ENCODE measurements around the gene RAET1G. TPM values are rescaled to one million over a fixed set of nuclear protein-coding genes. Genes with fewer than 3 reads are reported as not detected.

Gene RAET1G
- total and polyA plus RNA-seq, 2 donors (not counting 3 experiments of a cell fraction or from before 2014, with no cell fraction given) = 1.6 to 2.1 TPM

- H2AFZ ChIP-seq (ENCODE audit: low read depth, low read length) = no peak overlapping the region
- DNase-seq (ENCODE audit: low read depth, low spot score) (no peak), FAIRE-seq (no peak)
- H3K4me1 ChIP-seq (ENCODE audit: control insufficient read depth, extremely low read depth, insufficient read depth, low read length) = no peaks in the 10 kb centered on the region
- ChIA-PET POLR2A (no interaction called here), CTCF (no interaction called here)
- dilution Hi-C loops (cut with MboI; ENCODE audit: extremely low pct_ligation_motif_present, low sequenced_read_pairs) = no loop called here
- H3K27me3 ChIP-seq (ENCODE audit: control insufficient read depth in 2 of 2, insufficient read depth in 2 of 2, low read length in 2 of 2) = peaks cover 1 to 5% of the 10 kb centered on the region in 2 experiments
- no peaks in the 10 kb centered on the region for H4K20me1 ChIP-seq (replicated peaks; ENCODE audit: control insufficient read depth, extremely low read depth, insufficient read depth, low read length)
- H3K36me3 ChIP-seq (ENCODE audit: control insufficient read depth in 2 of 2, extremely low read depth in 1 of 2, insufficient read depth in 2 of 2, low read length in 2 of 2) = no peaks in the 10 kb centered on the region
- TF ChIP-seq GATA2 (IDR thresholded peaks at IDR 0.05; ENCODE audit: insufficient read depth, insufficient read length, low read depth, low read length) = no peak
- no peak for TF ChIP-seq MAX (IDR thresholded peaks at IDR 0.05; ENCODE audit: insufficient read depth, insufficient read length)
- no peak for TF ChIP-seq FOS (IDR thresholded peaks at IDR 0.05; ENCODE audit: borderline replicate concordance, insufficient read depth, low read length)
- no peak for TF ChIP-seq EZH2 (IDR thresholded peaks at IDR 0.05; ENCODE audit: borderline replicate concordance, low read depth, low read length, severe bottlenecking)
- TF ChIP-seq JUN (IDR thresholded peaks at IDR 0.05; ENCODE audit: borderline replicate concordance, insufficient read depth, insufficient read length, low read depth) = no peak
- TF ChIP-seq CTCF (IDR thresholded peaks at IDR 0.05; ENCODE audit: extremely low read depth in 1 of 2, insufficient read depth in 1 of 2, low read depth in 1 of 2, low read length in 2 of 2) = no peak
- no peak for TF ChIP-seq MYC (IDR thresholded peaks at IDR 0.05; ENCODE audit: low read depth, low read length)
- TF ChIP-seq POLR2A (IDR thresholded peaks at IDR 0.05; ENCODE audit: low read depth, low read length) = no peak
- no peak for TF ChIP-seq POLR2AphosphoS5 (IDR thresholded peaks at IDR 0.05; ENCODE audit: insufficient read depth, low read depth, low read length)
- H3K4me3 ChIP-seq (replicated peaks in 1 of 3; ENCODE audit: insufficient read depth in 1 of 3, low read depth in 1 of 3, low read length in 3 of 3) = no peak overlapping the region
- H3K9me1 ChIP-seq (replicated peaks; ENCODE audit: control insufficient read depth, extremely low read depth, insufficient read depth, low read length) = no peaks in the 10 kb centered on the region
- H3K4me2 ChIP-seq (ENCODE audit: insufficient read depth, low read length) = no peak overlapping the region
- H3K9me3 ChIP-seq (replicated peaks; ENCODE audit: control insufficient read depth, insufficient read depth, low read length) = no peaks in the 10 kb centered on the region
- intact Hi-C loops (cut with micrococcal nuclease) = no loop called here
- H3K79me2 ChIP-seq (ENCODE audit: control insufficient read depth, insufficient read depth, low read length) = no peaks in the 10 kb centered on the region
- BruUV-seq (replicated peaks) = no TSS peak
- H3K27ac ChIP-seq (ENCODE audit: insufficient read depth, low read depth, low read length) = no peak overlapping the region
- no peak overlapping the region for H3K9ac ChIP-seq (replicated peaks; ENCODE audit: extremely low read depth, insufficient read depth, low read length)
Measured at GRCh38 chr6:149884617-149885016, 38.3 kb downstream of the RAET1G start.

Measured in endothelial cell of umbilical vein (primary cell).